NCI-H460 (cell line): ENCODE data around the gene PEF1. TPM values are rescaled to one million over a fixed set of nuclear protein-coding genes. Genes with fewer than 3 reads are reported as not detected.
"Not testable (repeated sequence)": the region's sequence is repeated elsewhere in the genome, so short reads cannot be mapped to it uniquely, and the experiment has no call there.

Experiments used
- DNase-seq: peaks from one replicate; pipeline ENCODE4 v3.0.0-alpha.2; 2016; ENCODE audit warnings: low read depth; ENCODE audit errors: extremely low read depth
- total RNA-seq: library from RNA; depleted of rRNA; stranded (reverse); fragments of >200 nt; shearing (Covaris generic); gene quantifications from 2 replicates; pipeline ENCODE4 v1.2.3, GENCODE V29; 2014; rRNA removed

PEF1 gene
- total RNA-seq, 1 experiment from 2014 or later = 44.7 TPM

- not testable (repeated sequence) for DNase-seq
Observed at GRCh38 chr1:31587328-31587699, 57.4 kb downstream of the PEF1 start.

DNA sequence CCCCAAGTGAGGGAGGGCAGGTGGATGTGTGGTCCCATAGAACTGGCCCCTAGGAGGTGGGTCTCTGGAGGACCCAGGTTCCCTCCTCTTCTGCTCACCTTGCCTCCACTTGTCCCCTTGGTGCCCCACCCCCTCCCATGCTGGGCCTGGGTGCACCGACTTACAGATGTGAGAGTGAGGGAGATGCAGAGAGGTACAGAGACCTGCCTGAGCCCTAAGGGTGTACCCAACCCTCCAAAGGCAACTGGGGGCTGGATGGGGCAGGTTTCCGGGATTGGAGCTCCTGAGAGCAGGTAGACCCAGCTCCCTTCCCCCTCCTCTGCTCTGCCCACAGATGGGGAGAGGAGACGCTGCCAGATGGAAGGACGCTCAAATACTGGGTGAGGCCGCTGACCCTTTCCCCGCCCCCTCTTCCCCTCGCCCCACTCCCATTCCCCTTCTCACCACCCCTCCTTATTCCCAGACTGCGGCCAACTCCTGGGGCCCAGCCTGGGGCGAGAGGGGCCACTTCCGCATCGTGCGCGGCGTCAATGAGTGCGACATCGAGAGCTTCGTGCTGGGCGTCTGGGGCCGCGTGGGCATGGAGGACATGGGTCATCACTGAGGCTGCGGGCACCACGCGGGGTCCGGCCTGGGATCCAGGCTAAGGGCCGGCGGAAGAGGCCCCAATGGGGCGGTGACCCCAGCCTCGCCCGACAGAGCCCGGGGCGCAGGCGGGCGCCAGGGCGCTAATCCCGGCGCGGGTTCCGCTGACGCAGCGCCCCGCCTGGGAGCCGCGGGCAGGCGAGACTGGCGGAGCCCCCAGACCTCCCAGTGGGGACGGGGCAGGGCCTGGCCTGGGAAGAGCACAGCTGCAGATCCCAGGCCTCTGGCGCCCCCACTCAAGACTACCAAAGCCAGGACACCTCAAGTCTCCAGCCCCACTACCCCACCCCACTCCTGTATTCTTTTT is 58.0 kb downstream of the PEF1 start:
- DNase-seq = no peak

GRCh38 chr1:31585736-31586365 is 58.8 kb downstream of the PEF1 start:
- no peak for DNase-seq

GRCh38 chr1:31584869-31585735 is 59.6 kb downstream of the PEF1 start:
- DNase-seq = no peak

DNA sequence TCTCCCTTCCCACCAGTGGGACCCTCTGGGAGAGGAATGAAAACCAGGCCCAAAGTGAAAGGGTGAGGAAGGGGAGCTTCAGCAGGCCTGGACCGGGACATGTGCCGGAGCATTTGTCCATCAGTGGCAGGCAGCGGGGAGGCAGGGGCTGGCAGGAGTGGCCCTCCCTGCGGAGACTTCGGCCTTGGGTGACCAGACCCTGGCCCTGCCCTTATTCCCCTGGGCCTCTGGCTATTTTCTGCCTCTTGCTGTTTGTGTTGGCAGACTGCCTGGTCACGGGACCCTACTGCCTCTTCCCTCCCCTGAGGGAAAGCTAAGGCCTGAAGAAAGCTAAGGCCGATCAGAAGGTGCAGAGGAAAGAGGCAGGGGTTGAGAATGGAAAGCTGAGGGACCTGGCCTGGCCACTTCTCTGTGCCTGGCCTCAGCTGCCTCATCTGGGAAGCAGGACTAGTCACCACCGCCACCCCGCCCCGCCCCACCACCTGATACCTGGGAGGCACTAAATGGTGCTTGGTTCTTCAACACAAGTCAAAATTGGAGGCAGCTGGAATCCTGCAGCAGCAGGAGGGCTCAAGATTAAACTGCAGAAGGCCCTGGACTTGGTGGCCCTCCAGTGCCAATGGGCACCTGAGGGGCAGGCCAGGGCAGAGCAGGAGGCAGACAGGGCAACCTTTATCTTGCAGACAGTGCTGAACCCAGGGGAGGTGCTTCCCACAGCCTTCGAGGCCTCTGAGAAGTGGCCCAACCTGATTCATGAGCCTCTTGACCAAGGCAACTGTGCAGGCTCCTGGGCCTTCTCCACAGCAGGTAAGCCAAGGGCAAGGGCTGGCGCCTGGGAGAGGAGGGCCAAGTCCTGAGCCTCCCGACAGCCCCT is 60.4 kb downstream of the PEF1 start:
- DNase-seq = no peak

GRCh38 chr1:31583082-31583994 is 61.3 kb downstream of the PEF1 start:
- no peak for DNase-seq

DNA sequence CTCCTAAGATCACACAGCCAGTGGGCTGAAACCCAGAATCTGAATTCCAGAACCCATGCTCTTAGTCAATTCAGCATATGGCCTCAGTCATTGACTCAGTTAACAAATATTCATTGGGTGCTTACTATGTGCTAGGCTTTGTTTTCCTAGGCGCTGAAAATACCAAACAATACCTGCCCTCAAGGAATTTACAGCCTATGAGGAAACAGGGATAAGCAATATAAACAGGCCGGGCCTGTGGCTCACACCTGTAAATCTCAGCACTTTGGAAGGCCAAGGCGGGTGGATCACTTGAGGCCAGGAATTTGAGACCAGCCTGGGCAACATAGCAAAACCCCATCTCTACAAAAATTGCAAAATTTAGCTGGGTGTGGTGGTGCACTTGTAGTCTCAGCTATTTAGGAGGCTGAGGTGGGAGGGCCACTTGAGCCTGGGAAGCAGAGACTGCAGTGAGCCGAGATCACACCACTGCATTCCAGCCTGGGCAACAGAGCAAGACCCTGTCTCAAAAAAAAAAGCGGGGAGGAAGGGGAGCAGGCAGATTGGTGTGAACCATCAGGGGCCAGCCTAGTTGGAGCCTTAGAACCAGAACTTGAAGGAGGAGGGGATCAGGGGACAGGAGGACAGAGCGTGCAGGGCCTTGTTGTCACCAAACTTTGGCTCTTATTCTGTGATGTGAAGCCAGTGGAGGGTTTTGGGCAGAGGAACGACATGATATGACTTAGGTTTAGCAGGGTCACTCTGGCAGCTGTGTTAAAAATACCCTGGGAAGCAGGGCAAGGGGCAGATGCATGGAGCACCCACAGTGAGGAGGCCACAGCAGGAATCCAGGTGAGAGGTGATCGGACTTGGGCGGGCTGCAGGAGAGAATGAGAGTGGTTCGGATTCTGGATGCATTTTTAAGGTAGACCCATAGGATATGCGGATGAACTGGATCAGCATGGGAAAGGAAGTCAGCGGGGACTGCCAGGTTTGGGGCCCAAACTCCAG is 62.6 kb downstream of the PEF1 start:
- no peak for DNase-seq

- no peak for DNase-seq
Observed at GRCh38 chr1:31580891-31581603, 63.6 kb downstream of the PEF1 start.

DNA sequence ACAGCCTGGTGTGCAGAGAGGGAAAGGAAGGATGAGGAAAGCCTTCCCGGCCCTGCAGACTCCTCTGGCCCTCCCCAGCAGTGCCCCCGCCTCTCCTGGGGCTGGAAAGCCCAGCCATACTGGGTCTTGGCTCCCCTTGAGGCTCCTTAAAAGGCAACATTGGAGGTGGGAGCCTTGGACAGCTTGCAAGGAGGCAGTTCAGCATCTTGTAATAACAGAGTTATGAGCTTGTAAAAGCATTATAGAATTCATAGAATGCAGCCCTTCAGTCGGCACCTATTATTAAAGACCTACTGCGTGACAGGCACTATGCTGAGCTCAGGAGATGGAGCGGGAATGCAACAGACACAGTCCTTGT is 64.2 kb downstream of the PEF1 start:
- no peak for DNase-seq

Other genes starting within 250 kb of the PEF1 start
- 3.7 and 4.6 TPM in 2 replicates for gene SERINC2, start 231.7 kb downstream of the PEF1 start, total RNA-seq
- gene TINAGL1, start 68.4 kb downstream of the PEF1 start, total RNA-seq = 0.27 TPM in 1 of 2 replicates, not detected in the other
- not detected in 2 replicates for gene HCRTR1, start 27.2 kb downstream of the PEF1 start, total RNA-seq
- gene COL16A1, start 59.1 kb upstream of the PEF1 start, total RNA-seq = 2.5 and 3.4 TPM in 2 replicates
- gene ADGRB2, start 119.5 kb upstream of the PEF1 start, total RNA-seq = 2.3 and 2.5 TPM in 2 replicates
- 0.57 and 0.81 TPM in 2 replicates for gene SPOCD1, start 171.1 kb upstream of the PEF1 start, total RNA-seq